ENCODE measurements around the gene POU3F2.

The POU3F2 gene

DNA sequence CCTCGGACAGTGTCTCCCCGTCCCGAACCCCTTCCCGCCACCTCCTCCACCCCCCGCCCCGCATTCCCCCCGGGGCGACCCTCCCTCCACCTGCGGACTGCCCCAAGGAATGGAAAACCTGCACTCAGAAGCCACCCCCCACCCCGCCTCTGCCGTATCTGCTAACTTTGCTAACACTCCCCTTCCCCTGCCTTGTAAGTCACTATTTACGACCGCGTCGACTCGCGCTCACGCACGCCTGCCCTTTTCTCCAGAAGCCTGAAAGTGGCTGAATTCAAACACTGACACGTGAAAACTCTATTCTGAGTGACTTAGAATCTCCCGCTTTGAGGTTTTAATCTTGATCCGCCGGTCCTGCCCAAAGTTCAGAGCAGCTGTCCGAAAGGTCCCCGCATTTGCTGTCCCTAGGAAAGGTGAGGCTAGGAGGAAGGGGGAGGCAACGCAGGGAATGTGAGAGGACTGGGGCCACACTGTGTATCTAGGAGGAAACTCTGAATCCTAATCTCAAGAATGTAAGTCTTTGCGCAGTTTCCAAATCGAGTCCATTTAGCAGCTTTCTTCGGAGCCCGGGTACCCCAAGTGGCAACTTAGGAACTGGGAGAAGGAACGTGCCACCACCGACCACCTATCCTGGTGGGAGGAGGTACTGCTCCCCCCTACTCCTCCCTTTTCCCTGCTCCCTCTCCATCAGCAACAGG, 9.3 kb upstream of the POU3F2 start:
- H3K27ac ChIP-seq (ENCODE audit: low read length) = no peak overlapping the region
- no peak overlapping the region for H3K9ac ChIP-seq (ENCODE audit: low read length)
- H3K4me1 ChIP-seq (ENCODE audit: low read length) = no peaks in the 10 kb centered on the region
- no peak overlapping the region for H3K4me3 ChIP-seq (ENCODE audit: low read length)
- no peaks in the 10 kb centered on the region for H3K9me3 ChIP-seq (ENCODE audit: insufficient read depth, low read length)
- H3K36me3 ChIP-seq (replicated peaks; ENCODE audit: low read depth, low read length) = no peaks in the 10 kb centered on the region
- H3K79me2 ChIP-seq (ENCODE audit: low read length) = no peaks in the 10 kb centered on the region
- H4K20me1 ChIP-seq (ENCODE audit: insufficient read depth, low read length) = no peaks in the 10 kb centered on the region
- no peak overlapping the region for H3K4me2 ChIP-seq (ENCODE audit: low read length)
- no peak overlapping the region for H2AFZ ChIP-seq (ENCODE audit: low read depth, low read length)
- no peaks in the 10 kb centered on the region for H3K27me3 ChIP-seq (ENCODE audit: low read depth, low read length)
- no peak for TF ChIP-seq EZH2phosphoT487 (IDR thresholded peaks at IDR 0.05; ENCODE audit: low read depth)
- TF ChIP-seq, protein P1, sequence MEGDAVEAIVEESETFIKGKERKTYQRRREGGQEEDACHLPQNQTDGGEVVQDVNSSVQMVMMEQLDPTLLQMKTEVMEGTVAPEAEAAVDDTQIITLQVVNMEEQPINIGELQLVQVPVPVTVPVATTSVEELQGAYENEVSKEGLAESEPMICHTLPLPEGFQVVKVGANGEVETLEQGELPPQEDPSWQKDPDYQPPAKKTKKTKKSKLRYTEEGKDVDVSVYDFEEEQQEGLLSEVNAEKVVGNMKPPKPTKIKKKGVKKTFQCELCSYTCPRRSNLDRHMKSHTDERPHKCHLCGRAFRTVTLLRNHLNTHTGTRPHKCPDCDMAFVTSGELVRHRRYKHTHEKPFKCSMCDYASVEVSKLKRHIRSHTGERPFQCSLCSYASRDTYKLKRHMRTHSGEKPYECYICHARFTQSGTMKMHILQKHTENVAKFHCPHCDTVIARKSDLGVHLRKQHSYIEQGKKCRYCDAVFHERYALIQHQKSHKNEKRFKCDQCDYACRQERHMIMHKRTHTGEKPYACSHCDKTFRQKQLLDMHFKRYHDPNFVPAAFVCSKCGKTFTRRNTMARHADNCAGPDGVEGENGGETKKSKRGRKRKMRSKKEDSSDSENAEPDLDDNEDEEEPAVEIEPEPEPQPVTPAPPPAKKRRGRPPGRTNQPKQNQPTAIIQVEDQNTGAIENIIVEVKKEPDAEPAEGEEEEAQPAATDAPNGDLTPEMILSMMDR (IDR thresholded peaks at IDR 0.05; ENCODE audit: low read depth, low read length) = no peak

DNA sequence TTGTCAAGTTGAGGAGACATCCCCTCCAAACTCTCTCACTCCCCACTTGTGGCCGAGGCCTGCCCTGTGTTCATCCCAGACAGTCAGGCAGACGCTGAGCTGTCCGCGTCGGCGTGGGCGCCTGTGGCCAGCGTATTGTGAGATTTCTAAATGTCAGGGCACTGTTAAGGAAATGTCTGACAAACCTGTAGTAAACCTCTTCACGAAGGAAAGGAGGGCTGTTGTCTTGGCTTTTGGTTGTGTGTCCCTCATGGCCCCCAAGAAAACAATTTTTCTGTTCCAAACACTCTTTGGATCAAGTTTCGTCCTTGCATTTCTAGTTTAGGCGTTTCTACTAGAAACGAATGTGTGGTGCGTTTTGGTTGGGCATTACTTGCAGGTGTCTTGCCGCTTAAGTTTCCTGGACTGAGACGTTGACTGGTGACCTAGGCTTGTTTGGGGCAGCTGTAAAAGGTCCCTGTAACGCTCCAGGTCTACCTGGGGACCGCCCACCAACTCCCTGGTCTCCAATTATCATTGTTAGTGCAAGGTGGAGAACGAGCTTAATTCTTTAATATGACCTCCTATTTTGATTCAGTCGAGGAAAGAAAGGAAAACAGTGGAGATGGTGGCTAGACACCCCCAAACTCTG, 8.7 kb upstream of the POU3F2 start:
- Histone ChIP-seq H3K4me2 (ENCODE audit: low read length) (no peak overlapping the region), H3K4me1 (ENCODE audit: low read length) (no peaks in the 10 kb centered on the region), H3K4me3 (ENCODE audit: low read length) (no peak overlapping the region), H3K27me3 (ENCODE audit: low read depth, low read length) (no peaks in the 10 kb centered on the region), H2AFZ (ENCODE audit: low read depth, low read length) (no peak overlapping the region), H4K20me1 (ENCODE audit: insufficient read depth, low read length) (no peaks in the 10 kb centered on the region), H3K9ac (ENCODE audit: low read length) (no peak overlapping the region), H3K27ac (ENCODE audit: low read length) (no peak overlapping the region), H3K79me2 (ENCODE audit: low read length) (no peaks in the 10 kb centered on the region), H3K36me3 (replicated peaks; ENCODE audit: low read depth, low read length) (no peaks in the 10 kb centered on the region), H3K9me3 (ENCODE audit: insufficient read depth, low read length) (no peaks in the 10 kb centered on the region)
- no peak for TF ChIP-seq EZH2phosphoT487 (IDR thresholded peaks at IDR 0.05; ENCODE audit: low read depth)
- TF ChIP-seq, protein P1 (IDR thresholded peaks at IDR 0.05; ENCODE audit: low read depth, low read length) = no peak

DNA sequence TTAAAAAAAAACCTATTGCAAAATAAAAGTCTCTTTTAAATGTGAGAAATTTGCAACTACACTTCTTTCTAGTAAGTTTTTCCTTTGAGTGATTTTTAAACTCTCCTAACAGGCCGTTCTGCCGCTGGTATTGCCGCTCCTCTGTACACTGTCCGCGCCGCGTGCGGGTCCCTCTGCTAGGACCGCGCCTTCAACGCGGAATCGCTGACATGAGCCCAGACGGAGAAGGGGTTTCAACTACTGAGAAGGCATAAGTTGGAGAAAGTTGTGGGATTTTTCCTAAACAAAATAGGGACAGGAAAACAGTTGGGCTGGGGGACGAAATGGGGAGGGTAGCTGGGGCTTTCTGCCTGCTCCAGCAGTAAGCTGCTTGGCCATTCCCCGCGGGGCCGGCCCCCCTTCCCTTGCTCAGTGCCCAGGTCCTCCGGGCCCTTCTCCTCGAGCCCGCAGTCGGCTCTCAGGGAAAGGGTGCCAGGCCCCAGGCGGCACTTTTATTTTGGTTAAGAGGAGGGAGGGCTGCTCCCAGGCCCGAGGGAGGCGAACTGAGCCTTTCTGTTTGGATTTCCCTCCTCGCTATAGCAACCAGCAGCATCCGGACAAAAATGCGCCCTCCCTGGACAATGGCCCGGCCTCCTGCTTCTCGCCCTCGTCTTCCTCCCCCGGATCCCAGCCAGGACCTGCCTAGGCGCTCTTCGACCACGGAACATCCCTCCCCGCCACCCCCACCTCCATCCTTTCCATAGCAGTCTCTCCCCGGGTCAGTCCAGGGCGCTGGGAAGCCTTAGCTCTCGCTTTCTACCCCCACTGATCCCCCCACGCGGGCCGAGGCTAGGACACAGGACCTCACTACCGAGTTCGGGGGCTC, 6.8 kb upstream of the POU3F2 start:
- Histone ChIP-seq H3K4me2 (ENCODE audit: low read length) (no peak overlapping the region), H3K27me3 (ENCODE audit: low read depth, low read length) (no peaks in the 10 kb centered on the region), H3K9me3 (ENCODE audit: insufficient read depth, low read length) (no peaks in the 10 kb centered on the region), H3K4me1 (ENCODE audit: low read length) (no peaks in the 10 kb centered on the region), H2AFZ (ENCODE audit: low read depth, low read length) (no peak overlapping the region), H3K27ac (ENCODE audit: low read length) (no peak overlapping the region), H3K4me3 (ENCODE audit: low read length) (no peak overlapping the region), H3K9ac (ENCODE audit: low read length) (no peak overlapping the region), H4K20me1 (ENCODE audit: insufficient read depth, low read length) (no peaks in the 10 kb centered on the region), H3K36me3 (replicated peaks; ENCODE audit: low read depth, low read length) (no peaks in the 10 kb centered on the region), H3K79me2 (ENCODE audit: low read length) (no peaks in the 10 kb centered on the region)
- no peak for TF ChIP-seq EZH2phosphoT487 (IDR thresholded peaks at IDR 0.05; ENCODE audit: low read depth)
- TF ChIP-seq, protein P1 (IDR thresholded peaks at IDR 0.05; ENCODE audit: low read depth, low read length) = no peak

DNA sequence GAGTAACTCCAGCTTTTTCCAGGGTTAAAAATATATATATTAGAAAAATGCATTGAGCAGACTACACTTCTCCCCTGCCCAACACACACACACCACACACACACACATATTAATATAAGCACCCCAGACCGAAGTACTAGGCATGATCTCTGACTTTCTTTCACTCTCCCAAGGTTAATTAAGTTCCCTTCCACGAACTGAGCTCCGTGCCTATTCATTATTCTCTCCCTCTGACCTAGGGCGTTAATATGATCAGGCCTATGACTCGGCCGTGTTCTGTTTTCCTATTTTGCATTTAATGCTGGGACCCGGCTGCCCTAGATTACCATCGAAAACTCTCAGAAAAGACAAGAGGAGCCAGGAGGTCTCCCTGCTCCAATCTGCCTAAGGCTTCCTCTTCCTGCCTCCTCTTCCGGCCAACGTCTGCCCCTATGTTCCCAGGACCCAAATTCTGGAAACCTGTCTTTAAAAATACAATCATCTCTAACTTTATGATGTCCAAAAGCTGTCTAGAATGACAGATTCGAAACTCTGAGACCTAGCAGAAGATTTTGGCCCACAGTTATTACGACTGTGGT, 6.1 kb upstream of the POU3F2 start:
- H3K27me3 ChIP-seq (ENCODE audit: low read depth, low read length) = no peaks in the 10 kb centered on the region

More for the DNA sequence above, 6.1 kb upstream of the POU3F2 start:
- no peak overlapping the region for H3K9ac ChIP-seq (ENCODE audit: low read length)
- no peaks in the 10 kb centered on the region for H3K9me3 ChIP-seq (ENCODE audit: insufficient read depth, low read length)
- H3K79me2 ChIP-seq (ENCODE audit: low read length) = no peaks in the 10 kb centered on the region
- H3K4me3 ChIP-seq (ENCODE audit: low read length) = no peak overlapping the region
- H3K4me1 ChIP-seq (ENCODE audit: low read length) = no peaks in the 10 kb centered on the region
- TF ChIP-seq EZH2phosphoT487 (IDR thresholded peaks at IDR 0.05; ENCODE audit: low read depth) = no peak
- TF ChIP-seq, protein P1 (IDR thresholded peaks at IDR 0.05; ENCODE audit: low read depth, low read length) = no peak
- H2AFZ ChIP-seq (ENCODE audit: low read depth, low read length) = no peak overlapping the region
- no peak overlapping the region for H3K27ac ChIP-seq (ENCODE audit: low read length)
- no peaks in the 10 kb centered on the region for H4K20me1 ChIP-seq (ENCODE audit: insufficient read depth, low read length)
- no peak overlapping the region for H3K4me2 ChIP-seq (ENCODE audit: low read length)
- no peaks in the 10 kb centered on the region for H3K36me3 ChIP-seq (replicated peaks; ENCODE audit: low read depth, low read length)
